GM23338 (cell line): ENCODE data around the gene ACO1. TPM values are rescaled to one million over a fixed set of nuclear protein-coding genes. Genes with fewer than 3 reads are reported as not detected.

Experiments used
- ATAC-seq: fragments of 200-7000 bp; cut with Tn5 transposase; 3 replicates; pipeline ENCODE4 v1.9.1; 2020
- DNase-seq: peaks from one replicate; pipeline ENCODE4 v3.0.0-alpha.2; 2015; ENCODE audit warnings: low spot score
- H2AFZ ChIP-seq: fragments of 200-600 bp; sonication (generic); 2 replicates; pipeline ENCODE4 v1.8.0; 2016; ENCODE audit warnings: antibody characterized with exemption, mild to moderate bottlenecking, moderate library complexity
- H3F3A ChIP-seq: fragments of 200-600 bp; sonication (generic); replicated peaks from 2 replicates; pipeline ENCODE4 v1.8.0; 2017; ENCODE audit warnings: antibody characterized with exemption, mixed run types, low read depth
- H3K27ac ChIP-seq: fragments of 200-600 bp; sonication (generic); 2 replicates; pipeline ENCODE4 v1.6.1; 2016; ENCODE audit warnings: low read depth
- H3K27me3 ChIP-seq: fragments of 200-600 bp; sonication (generic); 2 replicates; pipeline ENCODE4 v1.8.0; 2016; ENCODE audit warnings: mild to moderate bottlenecking, mixed run types, moderate library complexity; ENCODE audit not compliant: insufficient read depth
- H3K36me3 ChIP-seq: fragments of 200-600 bp; sonication (generic); 2 replicates; pipeline ENCODE4 v1.8.0; 2016; ENCODE audit warnings: mild to moderate bottlenecking; ENCODE audit not compliant: insufficient read depth
- H3K4me1 ChIP-seq: fragments of 200-600 bp; sonication (generic); 2 replicates; pipeline ENCODE4 v1.8.0; 2016; ENCODE audit warnings: mild to moderate bottlenecking, moderate library complexity; ENCODE audit not compliant: insufficient read depth
- H3K4me2 ChIP-seq: fragments of 200-600 bp; sonication (generic); 2 replicates; pipeline ENCODE4 v1.7.1; 2017; ENCODE audit warnings: mixed run types
- H3K4me3 ChIP-seq: fragments of 200-600 bp; sonication (generic); 2 replicates; pipeline ENCODE4 v1.6.1; 2016; ENCODE audit warnings: mixed run types
- H3K79me2 ChIP-seq: fragments of 200-600 bp; sonication (generic); replicated peaks from 2 replicates; pipeline ENCODE4 v1.8.0; 2017; ENCODE audit warnings: mild to moderate bottlenecking; ENCODE audit not compliant: insufficient read depth
- H3K9me2 ChIP-seq: fragments of 200-600 bp; sonication (generic); 2 replicates; pipeline ENCODE4 v1.8.0; 2017; ENCODE audit not compliant: insufficient read depth
- H4K20me1 ChIP-seq: fragments of 200-600 bp; sonication (generic); replicated peaks from 2 replicates; pipeline ENCODE4 v1.8.0; 2017; ENCODE audit warnings: mild to moderate bottlenecking; ENCODE audit not compliant: insufficient read depth
- H3K27ac Mint-ChIP-seq: 2 replicates; pipeline ENCODE4 v1.8.0; 2020; ENCODE audit warnings: inconsistent platforms, mild to moderate bottlenecking, moderate library complexity, mixed read lengths
- H3K27me3 Mint-ChIP-seq: 3 replicates; pipeline ENCODE4 v1.8.0; 2022; ENCODE audit warnings: low read depth, mild to moderate bottlenecking, moderate library complexity, mixed read lengths, inconsistent platforms; ENCODE audit not compliant: insufficient read depth, poor library complexity
- H3K36me3 Mint-ChIP-seq: 3 replicates; pipeline ENCODE4 v1.8.0; 2021; ENCODE audit warnings: low read depth, mild to moderate bottlenecking, inconsistent platforms, moderate library complexity, mixed read lengths
- H3K4me1 Mint-ChIP-seq: 3 replicates; pipeline ENCODE4 v1.8.0; 2020; ENCODE audit warnings: mild to moderate bottlenecking, inconsistent platforms, mixed read lengths
- H3K4me3 Mint-ChIP-seq: 3 replicates; pipeline ENCODE4 v1.8.0; 2021; ENCODE audit warnings: moderate library complexity, mild to moderate bottlenecking, inconsistent platforms, mixed read lengths
- H3K9me3 Mint-ChIP-seq: 3 replicates; pipeline ENCODE4 v1.8.0; 2020; ENCODE audit warnings: moderate library complexity, mild to moderate bottlenecking, inconsistent platforms, mixed read lengths
- CREB1 ChIP-seq: fragments of 250-450 bp; sonication (Bioruptor Pico); IDR thresholded peaks from 2 replicates; pipeline ENCODE4 v1.5.0; 2020; ENCODE audit warnings: low read depth, mild to moderate bottlenecking, moderate library complexity
- CTCF ChIP-seq, 2 experiments: fragments of 200-600 bp in 1 of 2; sonication (generic) in 1 of 2; conservative IDR thresholded peaks; 2 replicates each; pipeline versions ENCODE4 v1.5.1 to v1.6.1; 2016 to 2017; ENCODE audit warnings: antibody characterized with exemption in 2 of 2, low read depth in 2 of 2, mild to moderate bottlenecking in 2 of 2, moderate library complexity in 1 of 2
- ETS1 ChIP-seq: IDR thresholded peaks from 2 replicates; pipeline ENCODE4 v1.6.1; 2016; ENCODE audit warnings: antibody characterized with exemption
- EZH2 ChIP-seq: fragments of 200-600 bp; sonication (generic); IDR thresholded peaks from one replicate; pipeline ENCODE4 v1.8.0; 2017; ENCODE audit warnings: antibody characterized with exemption, mild to moderate bottlenecking, low read depth; ENCODE audit not compliant: unreplicated experiment
- EZH2phosphoT487 ChIP-seq: fragments of 200-600 bp; sonication (generic); IDR thresholded peaks from one replicate; pipeline ENCODE4 v1.8.1; 2018; ENCODE audit warnings: antibody characterized with exemption; ENCODE audit not compliant: unreplicated experiment
- JUNB ChIP-seq: IDR thresholded peaks from one replicate; pipeline ENCODE4 v1.6.1; 2016; ENCODE audit warnings: antibody characterized with exemption; ENCODE audit not compliant: unreplicated experiment
- NANOG ChIP-seq: IDR thresholded peaks from 2 replicates; pipeline ENCODE4 v1.6.1; 2016; ENCODE audit warnings: antibody characterized with exemption, borderline replicate concordance
- POLR2AphosphoS5 ChIP-seq: IDR thresholded peaks from 2 replicates; pipeline ENCODE4 v1.6.1; 2016; ENCODE audit warnings: antibody characterized with exemption, low read depth
- REST ChIP-seq: IDR thresholded peaks from one replicate; pipeline ENCODE4 v1.6.1; 2018; ENCODE audit warnings: antibody characterized with exemption; ENCODE audit not compliant: unreplicated experiment
- STAT1 ChIP-seq: IDR thresholded peaks from one replicate; pipeline ENCODE4 v1.6.1; 2016; ENCODE audit warnings: antibody characterized with exemption; ENCODE audit not compliant: unreplicated experiment
- ZNF114 ChIP-seq: fragments of 250-450 bp; sonication (Bioruptor Pico); IDR thresholded peaks from 2 replicates; pipeline ENCODE4 v1.5.0; 2020; ENCODE audit warnings: mild to moderate bottlenecking, moderate library complexity
- ZNF331 ChIP-seq: fragments of 250-450 bp; sonication (Bioruptor Pico); IDR thresholded peaks from 2 replicates; pipeline ENCODE4 v1.5.0; 2020; ENCODE audit warnings: low read depth, mild to moderate bottlenecking, moderate library complexity
- ZNF462 ChIP-seq: fragments of 250-450 bp; sonication (Bioruptor Pico); IDR thresholded peaks from 2 replicates; pipeline ENCODE4 v1.5.0; 2020; ENCODE audit warnings: mild to moderate bottlenecking, moderate library complexity
- polyA plus RNA-seq: library from polyadenylated mRNA; unstranded; fragments of >200 nt; fragmentation: Nextera tagmentation; extraction: Ambion mirVana; gene quantifications from 2 replicates; pipeline ENCODE4 v1.2.1, GENCODE V29; 2016
- total RNA-seq: library from RNA; depleted of rRNA; stranded (reverse); fragments of >200 nt; shearing (Covaris generic); gene quantifications from 2 replicates; pipeline ENCODE4 v1.2.3, GENCODE V29; 2014

The ACO1 gene
- total and polyA plus RNA-seq, 2 experiments from 2014 or later, result 16.6 to 41.0 TPM

- Histone ChIP-seq H3K36me3 (no peaks in the 10 kb centered on the region), H3F3A (peaks cover 14% of the 10 kb centered on the region; the same call in 1 of the 2 replicates), H3K27me3 (no peaks in the 10 kb centered on the region), H3K4me1 (peaks cover 16% of the 10 kb centered on the region), H3K9me2 (peaks cover 11% of the 10 kb centered on the region; the same call in 1 of the 2 replicates), H3K4me3 (no peak overlapping the region), H4K20me1 (no peaks in the 10 kb centered on the region), H2AFZ (no peak overlapping the region), H3K27ac (no peak overlapping the region), H3K4me2 (no peak overlapping the region), H3K79me2 (no peaks in the 10 kb centered on the region)
- H3K27me3 Mint-ChIP-seq, result peaks cover 12% of the 10 kb centered on the region
- peaks cover 7% of the 10 kb centered on the region for H3K36me3 Mint-ChIP-seq
- peaks cover 28% of the 10 kb centered on the region for H3K4me1 Mint-ChIP-seq
- TF ChIP-seq JUNB (no peak), NANOG (no peak), CREB1 (CRISPR knock-in tag) (no peak), ZNF114 (no peak), EZH2 (no peak), STAT1 (no peak), REST (no peak), ETS1 (no peak), ZNF331 (CRISPR knock-in tag) (no peak), EZH2phosphoT487 (no peak), CTCF (conservative IDR thresholded peaks at IDR 0.05; ENCODE audit: low read depth in 2 of 2) (no peak), ZNF462 (CRISPR knock-in tag) (no peak), POLR2AphosphoS5 (no peak)
- H3K4me3 Mint-ChIP-seq, result no peak overlapping the region
- ATAC-seq, result no peak
- H3K9me3 Mint-ChIP-seq, result peaks cover 6% of the 10 kb centered on the region; the same call in 2 of the 3 replicates
- DNase-seq, result no peak
- no peak overlapping the region for H3K27ac Mint-ChIP-seq
These were observed 45.0 kb upstream of the ACO1 start for GRCh38 chr9:32339424-32339823.
